H9 (cell line): ENCODE measurements around the gene HMCN1. TPM values are rescaled to one million over a fixed set of nuclear protein-coding genes. Genes with fewer than 3 reads are reported as not detected.

Experiments
- DNase-seq: peaks from one replicate; pipeline ENCODE4 v3.0.0-alpha.2; 2017
- H2AFZ ChIP-seq: one replicate; pipeline ENCODE4 v1.6.1; 2013; ENCODE audit warnings: mild to moderate bottlenecking, low read length, control low read depth, moderate library complexity
- H2AK5ac ChIP-seq: 2 replicates; pipeline ENCODE4 v1.6.1; 2013; ENCODE audit warnings: low read length, control low read depth, mixed read lengths; ENCODE audit not compliant: insufficient read length
- H2BK120ac ChIP-seq: one replicate; pipeline ENCODE4 v1.6.1; 2013; ENCODE audit warnings: low read depth, mild to moderate bottlenecking, low read length, control low read depth, inconsistent platforms; ENCODE audit not compliant: poor library complexity, severe bottlenecking
- H2BK12ac ChIP-seq: 2 replicates; pipeline ENCODE4 v1.6.1; 2013; ENCODE audit warnings: low read length, control low read depth, mixed read lengths, low read depth; ENCODE audit not compliant: insufficient read length
- H2BK15ac ChIP-seq: 2 replicates; pipeline ENCODE4 v1.6.1; 2013; ENCODE audit warnings: low read depth, low read length, control low read depth
- H2BK20ac ChIP-seq: one replicate; pipeline ENCODE4 v1.6.1; 2013; ENCODE audit warnings: low read depth, mild to moderate bottlenecking, low read length, control low read depth, inconsistent platforms; ENCODE audit not compliant: poor library complexity, severe bottlenecking
- H2BK5ac ChIP-seq: 2 replicates; pipeline ENCODE4 v1.6.1; 2013; ENCODE audit warnings: low read length, control low read depth, mixed read lengths; ENCODE audit not compliant: insufficient read length
- H3K14ac ChIP-seq: 2 replicates; pipeline ENCODE4 v1.6.1; 2013; ENCODE audit warnings: low read length, control low read depth; ENCODE audit not compliant: insufficient read depth
- H3K18ac ChIP-seq: 2 replicates; pipeline ENCODE4 v1.6.1; 2013; ENCODE audit warnings: low read depth, mild to moderate bottlenecking, mixed read lengths, low read length, control low read depth; ENCODE audit not compliant: insufficient read length
- H3K23ac ChIP-seq: 2 replicates; pipeline ENCODE4 v1.6.1; 2013; ENCODE audit warnings: low read length, control low read depth, mixed read lengths, low read depth; ENCODE audit not compliant: insufficient read length
- H3K23me2 ChIP-seq: 2 replicates; pipeline ENCODE4 v1.6.1; 2013; ENCODE audit warnings: low read depth, mild to moderate bottlenecking, mixed read lengths, low read length, control low read depth; ENCODE audit not compliant: insufficient read length, poor library complexity, severe bottlenecking
- H3K27ac ChIP-seq: 2 replicates; pipeline ENCODE4 v1.5.1; 2013; ENCODE audit warnings: low read length, control low read depth, mixed read lengths, low read depth; ENCODE audit not compliant: insufficient read length
- H3K27me3 ChIP-seq: 2 replicates; pipeline ENCODE4 v1.6.1; 2013; ENCODE audit warnings: low read length, control low read depth, inconsistent platforms; ENCODE audit not compliant: insufficient read depth
- H3K4ac ChIP-seq: 2 replicates; pipeline ENCODE4 v1.6.1; 2013; ENCODE audit warnings: low read depth, mild to moderate bottlenecking, control low read depth, inconsistent platforms, low read length, moderate library complexity
- H3K4me1 ChIP-seq: 2 replicates; pipeline ENCODE4 v1.6.1; 2013; ENCODE audit warnings: low read length, control low read depth, inconsistent platforms; ENCODE audit not compliant: insufficient read depth
- H3K4me2 ChIP-seq: 2 replicates; pipeline ENCODE4 v1.6.1; 2013; ENCODE audit warnings: low read length, control low read depth, mixed read lengths; ENCODE audit not compliant: insufficient read length, insufficient read depth
- H3K56ac ChIP-seq: 2 replicates; pipeline ENCODE4 v1.6.1; 2013; ENCODE audit warnings: low read depth, mild to moderate bottlenecking, mixed read lengths, low read length, control low read depth; ENCODE audit not compliant: insufficient read length
- H3K79me1 ChIP-seq: 2 replicates; pipeline ENCODE4 v1.6.1; 2013; ENCODE audit warnings: low read depth, mild to moderate bottlenecking, moderate library complexity, low read length, control low read depth, inconsistent platforms; ENCODE audit not compliant: insufficient read depth, poor library complexity, severe bottlenecking
- H3K79me2 ChIP-seq: 2 replicates; pipeline ENCODE4 v1.6.1; 2013; ENCODE audit warnings: low read length, control low read depth, inconsistent platforms; ENCODE audit not compliant: insufficient read depth
- H3K9ac ChIP-seq: 2 replicates; pipeline ENCODE4 v1.6.1; 2013; ENCODE audit warnings: low read length, control low read depth, mixed read lengths; ENCODE audit not compliant: insufficient read length; ENCODE audit errors: extremely low read depth
- H3K9me3 ChIP-seq: one replicate; pipeline ENCODE4 v1.6.1; 2013; ENCODE audit warnings: low read depth, low read length, inconsistent platforms; ENCODE audit not compliant: control insufficient read depth
- H3T11ph ChIP-seq: one replicate; pipeline ENCODE4 v1.6.1; 2013; ENCODE audit warnings: mild to moderate bottlenecking, low read length, control low read depth, inconsistent platforms
- H4K20me1 ChIP-seq: one replicate; pipeline ENCODE4 v1.6.1; 2013; ENCODE audit not compliant: control insufficient read depth, insufficient read length, insufficient read depth
- H4K5ac ChIP-seq: 2 replicates; pipeline ENCODE4 v1.6.1; 2013; ENCODE audit warnings: low read depth, mild to moderate bottlenecking, mixed read lengths, low read length, control low read depth; ENCODE audit not compliant: insufficient read length
- H4K8ac ChIP-seq: replicated peaks from 2 replicates; pipeline ENCODE4 v1.6.1; 2013; ENCODE audit warnings: low read length, control low read depth, mixed read lengths, low read depth; ENCODE audit not compliant: insufficient read length
- H4K91ac ChIP-seq: 2 replicates; pipeline ENCODE4 v1.6.1; 2013; ENCODE audit warnings: low read depth, mild to moderate bottlenecking, moderate library complexity, mixed read lengths, low read length, control low read depth; ENCODE audit not compliant: insufficient read length
- H3K27ac Mint-ChIP-seq, 3 experiments: 2 replicates in 2 of 3; 3 replicates in 1 of 3; pipeline ENCODE4 v1.8.0; 2020 to 2021; ENCODE audit warnings: mixed read lengths in 3 of 3, mild to moderate bottlenecking in 1 of 3, moderate library complexity in 1 of 3
- H3K27me3 Mint-ChIP-seq: 2 replicates; pipeline ENCODE4 v1.8.0; 2021; ENCODE audit warnings: low read depth, mild to moderate bottlenecking, moderate library complexity, mixed read lengths
- H3K36me3 Mint-ChIP-seq, 3 experiments: 2 replicates in 2 of 3; 3 replicates in 1 of 3; pipeline ENCODE4 v1.8.0; 2020 to 2021; ENCODE audit warnings: low read depth in 3 of 3, mixed read lengths in 3 of 3; ENCODE audit not compliant: insufficient read depth in 1 of 3
- H3K4me1 Mint-ChIP-seq, 2 experiments: 2 replicates each; pipeline ENCODE4 v1.8.0; 2020; ENCODE audit warnings: mixed read lengths in 2 of 2
- H3K4me3 Mint-ChIP-seq, 2 experiments: 2 replicates in 1 of 2; 3 replicates in 1 of 2; pipeline ENCODE4 v1.8.0; 2020 to 2021; ENCODE audit warnings: mild to moderate bottlenecking in 2 of 2, mixed read lengths in 2 of 2, moderate library complexity in 1 of 2
- H3K9me3 Mint-ChIP-seq, 2 experiments: 2 replicates in 1 of 2; 3 replicates in 1 of 2; pipeline ENCODE4 v1.8.0; 2020; ENCODE audit warnings: mild to moderate bottlenecking in 2 of 2, mixed read lengths in 2 of 2, moderate library complexity in 1 of 2
- WGBS: extraction: QIAGEN DNeasy Blood & Tissue Kit; methylation state at CpG from one replicate; pipeline ENCODE4 v1.1.7; 2013; ENCODE audit warnings: missing lambda C conversion rate, low lambda C conversion rate, mixed read lengths; ENCODE audit not compliant: insufficient read length; ENCODE audit errors: extremely low coverage; 5-methylcytosine and 5-hydroxymethylcytosine counted together
- total RNA-seq: library from RNA; stranded (reverse); gene quantifications from 2 replicates; pipeline ENCODE4 v1.2.1, GENCODE V29; 2021
- TF ChIP-seq, protein P1 (sequence below): fragments of 200-600 bp; sonication (generic); conservative IDR thresholded peaks from 3 replicates; pipeline ENCODE4 v1.8.0; 2021; ENCODE audit warnings: antibody characterized with exemption, mild to moderate bottlenecking

Gene HMCN1
- total RNA-seq, 1 experiment from 2014 or later = 3.3 TPM

DNA sequence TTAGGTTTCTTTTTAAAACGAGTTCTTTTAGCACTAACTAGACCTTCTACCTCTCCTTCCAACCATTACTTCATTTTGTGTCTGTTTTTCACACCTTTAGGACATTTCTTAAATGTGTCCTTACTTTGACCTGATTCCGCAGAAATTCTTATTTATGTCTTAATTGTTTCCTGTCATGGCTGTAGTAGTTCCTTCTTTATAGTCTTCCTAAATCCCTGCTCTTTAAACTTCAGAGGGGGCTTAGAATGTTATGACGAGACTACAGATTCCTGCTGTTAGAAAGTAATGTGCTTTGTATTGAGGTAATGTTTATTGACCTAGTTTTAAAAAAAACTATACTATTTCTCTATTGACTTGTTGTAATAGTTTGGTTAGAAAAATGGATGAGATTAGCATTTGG, 70.4 kb downstream of the HMCN1 start:
- TF ChIP-seq, protein P1, sequence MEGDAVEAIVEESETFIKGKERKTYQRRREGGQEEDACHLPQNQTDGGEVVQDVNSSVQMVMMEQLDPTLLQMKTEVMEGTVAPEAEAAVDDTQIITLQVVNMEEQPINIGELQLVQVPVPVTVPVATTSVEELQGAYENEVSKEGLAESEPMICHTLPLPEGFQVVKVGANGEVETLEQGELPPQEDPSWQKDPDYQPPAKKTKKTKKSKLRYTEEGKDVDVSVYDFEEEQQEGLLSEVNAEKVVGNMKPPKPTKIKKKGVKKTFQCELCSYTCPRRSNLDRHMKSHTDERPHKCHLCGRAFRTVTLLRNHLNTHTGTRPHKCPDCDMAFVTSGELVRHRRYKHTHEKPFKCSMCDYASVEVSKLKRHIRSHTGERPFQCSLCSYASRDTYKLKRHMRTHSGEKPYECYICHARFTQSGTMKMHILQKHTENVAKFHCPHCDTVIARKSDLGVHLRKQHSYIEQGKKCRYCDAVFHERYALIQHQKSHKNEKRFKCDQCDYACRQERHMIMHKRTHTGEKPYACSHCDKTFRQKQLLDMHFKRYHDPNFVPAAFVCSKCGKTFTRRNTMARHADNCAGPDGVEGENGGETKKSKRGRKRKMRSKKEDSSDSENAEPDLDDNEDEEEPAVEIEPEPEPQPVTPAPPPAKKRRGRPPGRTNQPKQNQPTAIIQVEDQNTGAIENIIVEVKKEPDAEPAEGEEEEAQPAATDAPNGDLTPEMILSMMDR = no peak
- Histone ChIP-seq H3K23ac (no peak overlapping the region), H4K8ac (no peak overlapping the region), H3K14ac (no peak overlapping the region), H3K9ac (no peak overlapping the region), H3T11ph (no peak overlapping the region), H2BK5ac (no peak overlapping the region), H4K91ac (no peak overlapping the region), H4K20me1 (no peaks in the 10 kb centered on the region), H3K23me2 (no peaks in the 10 kb centered on the region), H2BK12ac (no peak overlapping the region), H3K9me3 (no peaks in the 10 kb centered on the region), H3K4ac (no peak overlapping the region), H3K4me1 (no peaks in the 10 kb centered on the region), H2BK120ac (no peak overlapping the region), H3K27me3 (no peaks in the 10 kb centered on the region), H3K4me2 (no peak overlapping the region), H3K56ac (no peak overlapping the region), H4K5ac (no peak overlapping the region), H3K18ac (no peak overlapping the region), H3K79me2 (no peaks in the 10 kb centered on the region), H2AK5ac (no peak overlapping the region), H2BK15ac (no peak overlapping the region), H2AFZ (no peak overlapping the region), H2BK20ac (no peak overlapping the region), H3K27ac (no peak overlapping the region), H3K79me1 (no peaks in the 10 kb centered on the region)
- DNase-seq = no peak
- H3K4me1 Mint-ChIP-seq = peaks cover 5 to 7% of the 10 kb centered on the region in 2 experiments
- no CpG with 5 or more reads among the region's 3 CpGs for WGBS
- peak overlapping the region in 2 of 3 experiments; percentile 20 to 73; a peak in 2 of 7 replicates for H3K27ac Mint-ChIP-seq
- H3K9me3 Mint-ChIP-seq = peaks cover 0 to 2% of the 10 kb centered on the region in 2 experiments; a peak in 2 of 5 replicates
- H3K27me3 Mint-ChIP-seq = no peaks in the 10 kb centered on the region
- no peak overlapping the region for H3K4me3 Mint-ChIP-seq
- H3K36me3 Mint-ChIP-seq = no peaks in the 10 kb centered on the region; a peak in 1 of 7 replicates
